ENCODE measurements around the gene BZW2. TPM values are rescaled to one million over a fixed set of nuclear protein-coding genes. Genes with fewer than 3 reads are reported as not detected.
"Not testable (repeated sequence)": the region's sequence is repeated elsewhere in the genome, so short reads cannot be mapped to it uniquely, and the experiment has no call there.

BZW2 gene
- total RNA-seq, 4 donors from 2014 or later, result 43.6 to 82.4 (median 64.8) TPM

DNA sequence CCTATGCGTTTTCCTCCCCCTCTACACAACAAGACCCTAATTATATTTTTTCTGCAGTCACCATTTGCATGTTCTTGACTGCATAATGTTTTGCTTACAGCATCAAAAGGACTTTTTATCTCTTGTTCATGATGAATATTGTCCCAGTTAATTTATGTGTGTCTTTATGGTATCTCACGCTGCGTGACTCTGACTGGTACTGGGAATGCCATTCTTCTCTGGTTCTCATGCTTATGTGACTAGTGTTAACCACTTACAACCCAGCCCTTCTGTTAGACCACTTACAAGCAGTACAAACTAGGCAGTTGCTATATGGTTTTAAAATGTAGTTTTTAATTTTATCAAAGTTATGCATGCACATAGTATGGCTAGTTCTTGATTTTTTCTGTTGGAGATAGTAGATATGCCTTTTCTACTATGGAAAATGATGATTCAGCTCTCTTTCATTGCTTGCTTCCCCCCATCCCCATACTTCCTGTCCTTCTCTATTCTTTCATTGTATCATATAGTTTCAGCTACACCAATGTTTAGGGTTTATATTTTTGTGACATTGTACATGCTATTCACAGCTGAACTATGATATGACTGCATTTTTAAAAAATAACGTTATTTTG is 24.9 kb downstream of the BZW2 start:
- Histone ChIP-seq H3K4me3 (no peak overlapping the region), H3K27ac (peak overlapping the region in 2 of 4 donors; percentile 70 to 74), H3K9me3 (no peaks in the 10 kb centered on the region), H3K36me3 (peaks cover 0 to 15% of the 10 kb centered on the region in 2 donors), H3K27me3 (no peaks in the 10 kb centered on the region), H3K4me1 (peaks cover 0 to 41% (median 2%) of the 10 kb centered on the region in 3 donors)
- TF ChIP-seq POLR2A (IDR thresholded peaks at IDR 0.05) (no peak), CTCF (IDR thresholded peaks at IDR 0.05) (no peak), POLR2AphosphoS5 (IDR thresholded peaks at IDR 0.05) (no peak), EP300 (IDR thresholded peaks at IDR 0.05) (no peak)
- no peak for ATAC-seq
- WGBS, 2 donors (ENCODE audit: low coverage in 1 of 2), result 89 to 94% methylated on average over 4 of the region's 4 CpGs

- 96 to 100% methylated on average over 2 to 3 of the region's 3 CpGs for WGBS, 2 donors (ENCODE audit: low coverage in 1 of 2)
- peaks cover 0 to 23% of the 10 kb centered on the region in 2 donors for H3K36me3 ChIP-seq
- no peak overlapping the region for H3K27ac ChIP-seq
Measured at GRCh38 chr7:16671811-16672210, 25.8 kb downstream of the BZW2 start.

GRCh38 chr7:16675277-16675676 is 29.3 kb downstream of the BZW2 start:
- no peak for ATAC-seq
- Histone ChIP-seq H3K27ac (no peak overlapping the region), H3K9me3 (no peaks in the 10 kb centered on the region), H3K27me3 (no peaks in the 10 kb centered on the region), H3K4me1 (peaks cover 0 to 3% (median 0%) of the 10 kb centered on the region in 3 donors), H3K36me3 (peaks cover 0 to 45% of the 10 kb centered on the region in 2 donors), H3K4me3 (no peak overlapping the region)
- TF ChIP-seq CTCF (IDR thresholded peaks at IDR 0.05) (no peak), EP300 (IDR thresholded peaks at IDR 0.05) (no peak), POLR2AphosphoS5 (IDR thresholded peaks at IDR 0.05) (no peak), POLR2A (IDR thresholded peaks at IDR 0.05) (no peak)
- WGBS, 2 donors (ENCODE audit: low coverage in 1 of 2), result 95 to 97% methylated on average over 3 of the region's 3 CpGs

More at GRCh38 chr7:16671811-16672210, 25.8 kb downstream of the BZW2 start:
- Histone ChIP-seq H3K9me3 (no peaks in the 10 kb centered on the region), H3K4me1 (peaks cover 0 to 38% (median 2%) of the 10 kb centered on the region in 3 donors), H3K27me3 (no peaks in the 10 kb centered on the region), H3K4me3 (no peak overlapping the region)
- ATAC-seq, result no peak
- TF ChIP-seq EP300 (IDR thresholded peaks at IDR 0.05), result no peak
- TF ChIP-seq CTCF (IDR thresholded peaks at IDR 0.05), result no peak
- TF ChIP-seq POLR2AphosphoS5 (IDR thresholded peaks at IDR 0.05), result no peak
- TF ChIP-seq POLR2A (IDR thresholded peaks at IDR 0.05), result no peak

DNA sequence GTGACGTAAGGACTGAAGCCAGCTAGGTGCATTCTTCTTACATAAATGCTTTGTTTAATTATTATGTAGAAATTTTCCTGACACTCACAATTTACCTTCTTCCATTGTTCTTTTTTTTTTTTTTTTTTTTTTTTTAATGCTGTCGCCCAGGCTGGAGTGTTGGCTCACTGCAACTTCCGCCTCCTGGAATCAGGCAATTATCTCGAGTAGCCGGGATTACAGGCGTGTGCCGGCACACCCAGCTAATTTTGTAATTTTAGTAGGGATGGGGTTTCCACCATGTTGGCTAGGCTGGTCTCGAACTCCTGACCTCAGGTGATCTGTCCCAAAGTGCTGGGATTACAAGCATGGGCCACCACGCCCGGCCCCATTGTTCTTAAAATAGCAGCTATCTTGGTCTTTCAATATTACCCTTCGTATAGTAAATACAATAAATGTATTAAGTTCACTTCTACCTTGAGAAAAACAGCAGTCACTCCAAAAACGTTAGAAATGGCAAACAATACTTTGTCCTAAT is 32.1 kb downstream of the BZW2 start:
- WGBS, 2 donors (ENCODE audit: low coverage in 1 of 2), result 82 to 93% methylated on average over 3 to 11 of the region's 12 CpGs
- no peak for ATAC-seq
- H3K4me3 ChIP-seq, result no peak overlapping the region
- no peaks in the 10 kb centered on the region for H3K4me1 ChIP-seq
- no peaks in the 10 kb centered on the region for H3K9me3 ChIP-seq
- no peak overlapping the region for H3K27ac ChIP-seq
- peaks cover 0 to 72% of the 10 kb centered on the region in 2 donors for H3K36me3 ChIP-seq
- TF ChIP-seq POLR2A (IDR thresholded peaks at IDR 0.05) (no peak), POLR2AphosphoS5 (IDR thresholded peaks at IDR 0.05) (no peak), CTCF (IDR thresholded peaks at IDR 0.05) (no peak), EP300 (IDR thresholded peaks at IDR 0.05) (no peak)
- no peaks in the 10 kb centered on the region for H3K27me3 ChIP-seq

DNA sequence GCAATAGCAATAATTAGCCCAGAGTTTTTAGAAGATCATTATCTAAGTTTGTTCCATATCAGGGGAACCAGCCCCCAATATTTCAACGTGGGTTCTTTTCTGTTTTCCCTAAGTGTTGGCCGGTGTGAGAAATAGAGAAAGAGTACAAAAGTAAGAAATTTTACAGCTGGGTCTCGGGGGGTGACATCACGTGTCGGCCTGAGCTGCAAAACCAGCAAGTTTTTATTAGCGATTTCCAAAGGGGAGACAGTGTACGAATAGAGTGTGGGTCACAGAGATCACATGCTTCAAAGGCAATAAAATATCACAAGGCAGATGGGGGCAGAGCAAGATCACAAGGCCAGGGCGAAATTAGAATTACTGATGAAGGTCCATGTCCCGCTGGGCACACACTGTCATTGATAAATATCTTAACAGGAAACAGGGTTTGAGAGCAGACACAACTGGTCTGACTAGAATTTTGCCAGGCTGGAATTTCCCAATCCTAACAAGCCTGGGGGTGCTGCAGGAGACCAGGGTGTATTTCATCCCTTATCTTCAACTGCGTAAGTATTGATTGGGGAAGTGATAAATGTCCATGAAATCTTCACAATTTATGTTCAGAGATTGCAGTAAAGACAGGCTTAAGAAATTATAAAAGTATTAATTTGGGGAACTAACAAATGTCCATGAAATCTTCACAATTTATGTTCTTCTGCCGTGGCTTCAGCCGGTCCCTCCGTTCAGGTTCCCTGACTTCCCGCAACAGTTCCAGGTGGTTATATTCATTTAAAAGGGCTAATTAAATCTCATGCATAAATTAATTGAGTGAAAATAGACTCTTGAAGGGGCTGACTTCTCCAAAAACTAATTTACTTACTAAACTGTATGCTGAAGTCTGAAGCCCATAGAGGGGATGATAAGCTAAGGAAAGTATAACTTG is 32.9 kb downstream of the BZW2 start:
- not testable (repeated sequence) for ATAC-seq, H3K4me3 ChIP-seq, H3K27ac ChIP-seq, H3K4me1 ChIP-seq, H3K27me3 ChIP-seq, H3K9me3 ChIP-seq
- 86 to 93% methylated on average over 11 to 14 of the region's 14 CpGs for WGBS, 2 donors (ENCODE audit: low coverage in 1 of 2)
- H3K36me3 ChIP-seq, result peaks cover 0 to 80% of the 10 kb centered on the region in 2 donors
